HL-60 (cell line): ENCODE data around the gene SCGB3A1.

Experiments used
- DNase-seq, 2 experiments: peaks; one replicate each; pipeline ENCODE4 v3.0.0-alpha.2; 2010 to 2020; ENCODE audit warnings: low read depth in 1 of 2, low spot score in 1 of 2
- H3K27ac ChIP-seq: fragments of 250-450 bp; sonication (Bioruptor Pico); replicated peaks from 2 replicates; pipeline ENCODE4 v1.5.1; 2020; ENCODE audit warnings: mild to moderate bottlenecking, moderate library complexity
- H3K27me3 ChIP-seq: fragments of 250-450 bp; sonication (Bioruptor Pico); 2 replicates; pipeline ENCODE4 v1.5.1; 2021; ENCODE audit warnings: mild to moderate bottlenecking, moderate library complexity; ENCODE audit not compliant: insufficient read depth, poor library complexity, severe bottlenecking
- H3K4me3 ChIP-seq: replicated peaks from 2 replicates; pipeline ENCODE4 v1.5.1; 2011; ENCODE audit warnings: mild to moderate bottlenecking, control low read depth, low read length; ENCODE audit not compliant: insufficient read depth
- CTCF ChIP-seq: IDR thresholded peaks from one replicate; pipeline ENCODE4 v1.5.1; 2011; ENCODE audit warnings: low read length, control low read depth, inconsistent platforms; ENCODE audit not compliant: insufficient read depth
- GABPA ChIP-seq: IDR thresholded peaks from 2 replicates; pipeline ENCODE4 v1.6.1; 2012; ENCODE audit warnings: low read depth
- POLR2AphosphoS5 ChIP-seq: IDR thresholded peaks from 2 replicates; pipeline ENCODE4 v1.6.1; 2012; ENCODE audit warnings: low read depth
- SPI1 ChIP-seq: IDR thresholded peaks from 2 replicates; pipeline ENCODE4 v1.6.1; 2012; ENCODE audit warnings: low read depth, mild to moderate bottlenecking, borderline replicate concordance
- TF ChIP-seq, protein P1 (sequence below): IDR thresholded peaks from 2 replicates; pipeline ENCODE4 v1.6.1; 2012; ENCODE audit warnings: low read depth; ENCODE audit not compliant: insufficient replicate concordance

SCGB3A1 gene

DNA sequence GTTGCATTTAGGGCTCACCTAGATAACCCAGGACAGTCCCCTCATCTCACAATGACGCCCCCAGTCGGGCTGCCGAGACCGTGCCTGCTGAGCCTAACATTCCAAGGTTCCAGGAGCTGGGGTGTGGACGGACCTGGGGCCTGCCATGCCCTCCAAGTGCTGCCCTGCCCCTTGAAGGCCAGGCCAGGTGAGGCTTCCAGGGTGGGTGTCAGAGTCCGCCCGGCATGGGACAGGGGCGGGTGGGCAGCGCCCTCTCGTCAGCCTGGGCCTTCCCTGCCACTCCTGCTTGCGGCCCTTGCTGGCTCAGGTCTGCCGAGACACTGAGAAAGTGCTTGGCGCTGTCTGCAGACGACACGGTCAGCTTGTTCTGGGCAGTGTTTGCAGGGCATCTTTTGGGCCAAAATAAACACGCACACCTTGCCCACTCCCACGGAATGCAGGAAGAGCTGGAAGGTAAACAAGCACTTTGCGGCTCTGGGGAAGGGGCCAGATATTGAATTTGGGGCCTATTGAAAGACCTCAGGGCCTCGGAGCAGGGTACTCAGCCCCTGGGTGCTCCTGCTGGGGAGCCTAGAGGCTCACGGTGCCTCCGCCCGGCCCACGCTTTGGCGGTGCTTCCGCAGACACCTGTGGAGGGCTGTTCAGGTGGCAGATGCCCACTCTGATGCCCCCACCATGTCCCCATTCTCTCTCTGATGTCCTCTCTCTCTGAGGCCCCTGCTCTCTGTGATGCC lies 4.2 kb upstream of the SCGB3A1 start:
- Histone ChIP-seq H3K27me3 (peaks cover 1% of the 10 kb centered on the region), H3K4me3 (no peak overlapping the region), H3K27ac (no peak overlapping the region)
- TF ChIP-seq GABPA: no peak
- no peak for TF ChIP-seq CTCF
- no peak for TF ChIP-seq SPI1
- no peak for TF ChIP-seq POLR2AphosphoS5
- TF ChIP-seq, protein P1, sequence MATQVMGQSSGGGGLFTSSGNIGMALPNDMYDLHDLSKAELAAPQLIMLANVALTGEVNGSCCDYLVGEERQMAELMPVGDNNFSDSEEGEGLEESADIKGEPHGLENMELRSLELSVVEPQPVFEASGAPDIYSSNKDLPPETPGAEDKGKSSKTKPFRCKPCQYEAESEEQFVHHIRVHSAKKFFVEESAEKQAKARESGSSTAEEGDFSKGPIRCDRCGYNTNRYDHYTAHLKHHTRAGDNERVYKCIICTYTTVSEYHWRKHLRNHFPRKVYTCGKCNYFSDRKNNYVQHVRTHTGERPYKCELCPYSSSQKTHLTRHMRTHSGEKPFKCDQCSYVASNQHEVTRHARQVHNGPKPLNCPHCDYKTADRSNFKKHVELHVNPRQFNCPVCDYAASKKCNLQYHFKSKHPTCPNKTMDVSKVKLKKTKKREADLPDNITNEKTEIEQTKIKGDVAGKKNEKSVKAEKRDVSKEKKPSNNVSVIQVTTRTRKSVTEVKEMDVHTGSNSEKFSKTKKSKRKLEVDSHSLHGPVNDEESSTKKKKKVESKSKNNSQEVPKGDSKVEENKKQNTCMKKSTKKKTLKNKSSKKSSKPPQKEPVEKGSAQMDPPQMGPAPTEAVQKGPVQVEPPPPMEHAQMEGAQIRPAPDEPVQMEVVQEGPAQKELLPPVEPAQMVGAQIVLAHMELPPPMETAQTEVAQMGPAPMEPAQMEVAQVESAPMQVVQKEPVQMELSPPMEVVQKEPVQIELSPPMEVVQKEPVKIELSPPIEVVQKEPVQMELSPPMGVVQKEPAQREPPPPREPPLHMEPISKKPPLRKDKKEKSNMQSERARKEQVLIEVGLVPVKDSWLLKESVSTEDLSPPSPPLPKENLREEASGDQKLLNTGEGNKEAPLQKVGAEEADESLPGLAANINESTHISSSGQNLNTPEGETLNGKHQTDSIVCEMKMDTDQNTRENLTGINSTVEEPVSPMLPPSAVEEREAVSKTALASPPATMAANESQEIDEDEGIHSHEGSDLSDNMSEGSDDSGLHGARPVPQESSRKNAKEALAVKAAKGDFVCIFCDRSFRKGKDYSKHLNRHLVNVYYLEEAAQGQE: no peak
- DNase-seq: no peak

DNA sequence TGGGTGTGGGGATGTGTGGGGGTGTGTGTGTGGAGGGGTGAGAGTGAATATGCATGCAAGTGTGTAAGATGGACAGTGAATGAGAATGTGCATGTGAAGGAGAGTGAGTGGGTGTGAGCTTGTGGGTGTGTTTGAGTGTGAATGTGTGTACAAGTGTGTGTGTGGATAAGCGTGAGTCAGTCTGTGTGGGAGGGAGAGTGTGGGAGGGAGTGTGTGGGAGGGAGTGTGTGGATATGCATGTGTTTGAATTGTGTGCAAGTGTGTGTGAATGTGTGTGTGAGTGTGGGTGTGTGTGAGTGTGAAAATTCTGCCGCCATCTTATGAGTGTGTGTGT lies 3.7 kb upstream of the SCGB3A1 start:
- TF ChIP-seq POLR2AphosphoS5 (no peak), SPI1 (no peak), GABPA (no peak), CTCF (no peak)
- TF ChIP-seq, protein P1: no peak
- Histone ChIP-seq H3K4me3 (no peak overlapping the region), H3K27me3 (peaks cover 6% of the 10 kb centered on the region), H3K27ac (no peak overlapping the region)
- DNase-seq: no peak

DNA sequence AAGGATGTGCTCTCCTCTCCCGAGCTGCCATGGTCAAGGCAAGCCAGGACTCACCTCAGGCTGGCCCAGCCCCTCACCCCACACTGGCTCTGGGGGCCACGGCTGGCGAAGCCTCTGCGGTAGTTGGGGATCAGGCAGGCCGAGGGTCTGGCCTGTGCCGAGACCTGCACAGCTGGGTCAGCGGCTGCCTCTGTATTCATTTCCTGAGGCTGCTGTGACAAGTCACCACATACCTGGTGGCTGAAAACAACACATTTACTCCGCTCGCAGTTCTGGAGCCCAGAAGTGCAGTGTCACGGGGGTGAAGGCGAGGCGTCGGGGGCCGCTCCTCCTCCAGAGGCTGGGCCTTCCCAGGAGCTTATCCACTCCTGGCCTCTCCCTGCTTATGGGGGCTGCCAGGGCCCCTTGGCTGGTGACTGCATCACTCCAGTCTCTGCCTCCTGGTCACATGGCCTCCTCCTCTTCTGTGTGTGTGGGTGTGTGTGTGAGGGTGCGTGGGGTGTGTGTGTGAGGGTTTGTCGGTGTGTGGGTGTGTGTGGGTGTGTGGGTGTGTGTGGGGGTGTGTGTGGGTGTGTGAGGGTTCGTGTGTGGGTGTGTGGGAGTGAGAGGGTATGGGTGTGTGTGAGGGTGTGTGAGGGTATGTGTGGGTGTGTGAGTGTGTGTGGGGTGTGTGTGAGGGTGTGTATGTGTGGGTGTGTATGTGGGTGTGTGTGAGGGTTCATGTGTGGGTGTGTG lies 3.2 kb upstream of the SCGB3A1 start:
- no peak overlapping the region for H3K4me3 ChIP-seq
- no peak for DNase-seq
- TF ChIP-seq POLR2AphosphoS5 (no peak), SPI1 (no peak), GABPA (no peak), CTCF (no peak)
- TF ChIP-seq, protein P1: no peak
- H3K27ac ChIP-seq: no peak overlapping the region
- peaks cover 12% of the 10 kb centered on the region for H3K27me3 ChIP-seq
